ENCODE measurements around the gene ALAS1.

The ALAS1 gene

GRCh38 chr3:52196977-52197376 is 983 bp upstream of the ALAS1 start:
- Histone ChIP-seq H3K9ac (ENCODE audit: low read depth in 1 of 2, low read length in 2 of 2) (peak overlapping the region in 1 of 2 donors; percentile 85), H3K36me3 (ENCODE audit: control insufficient read depth in 1 of 2, insufficient read depth in 2 of 2, low read length in 2 of 2) (peaks cover 0 to 8% of the 10 kb centered on the region in 2 donors), H3K27me3 (ENCODE audit: control insufficient read depth in 1 of 2, insufficient read depth in 2 of 2, low read length in 2 of 2) (no peaks in the 10 kb centered on the region), H3K4me1 (ENCODE audit: control insufficient read depth in 1 of 2, insufficient read depth in 2 of 2, low read length in 2 of 2) (peaks cover 37 to 46% of the 10 kb centered on the region in 2 donors), H3K9me3 (ENCODE audit: control insufficient read depth in 1 of 2, low read length in 2 of 2) (no peaks in the 10 kb centered on the region), H3K27ac (ENCODE audit: low read depth, low read length) (peak overlapping the region; percentile 88), H3K4me3 (ENCODE audit: low read depth in 1 of 2, low read length in 2 of 2) (peak overlapping the region; percentile 90 to 91)

- peaks cover 37 to 48% of the 10 kb centered on the region in 2 donors for H3K4me1 ChIP-seq (ENCODE audit: control insufficient read depth in 1 of 2, insufficient read depth in 2 of 2, low read length in 2 of 2)
- H3K4me3 ChIP-seq (ENCODE audit: low read depth in 1 of 2, low read length in 2 of 2) = peak overlapping the region; percentile 90 to 91
- H3K9me3 ChIP-seq (ENCODE audit: control insufficient read depth in 1 of 2, low read length in 2 of 2) = no peaks in the 10 kb centered on the region
- peak overlapping the region; percentile 71 to 85 for H3K9ac ChIP-seq (ENCODE audit: low read depth in 1 of 2, low read length in 2 of 2)
- H3K36me3 ChIP-seq (ENCODE audit: control insufficient read depth in 1 of 2, insufficient read depth in 2 of 2, low read length in 2 of 2) = peaks cover 3 to 11% of the 10 kb centered on the region in 2 donors
- H3K27ac ChIP-seq (ENCODE audit: low read depth, low read length) = peak overlapping the region; percentile 88
- H3K27me3 ChIP-seq (ENCODE audit: control insufficient read depth in 1 of 2, insufficient read depth in 2 of 2, low read length in 2 of 2) = no peaks in the 10 kb centered on the region
Observed at GRCh38 chr3:52197499-52197841, 490 bp upstream of the ALAS1 start.

GRCh38 chr3:52198643-52199608 is 966 bp downstream of the ALAS1 start:
- Histone ChIP-seq H3K27me3 (ENCODE audit: control insufficient read depth in 1 of 2, insufficient read depth in 2 of 2, low read length in 2 of 2) (no peaks in the 10 kb centered on the region), H3K36me3 (ENCODE audit: control insufficient read depth in 1 of 2, insufficient read depth in 2 of 2, low read length in 2 of 2) (peaks cover 16 to 26% of the 10 kb centered on the region in 2 donors), H3K27ac (ENCODE audit: low read depth, low read length) (peak overlapping the region; percentile 15), H3K9me3 (ENCODE audit: control insufficient read depth in 1 of 2, low read length in 2 of 2) (no peaks in the 10 kb centered on the region), H3K9ac (ENCODE audit: low read depth in 1 of 2, low read length in 2 of 2) (peak overlapping the region; percentile 85 to 95), H3K4me1 (ENCODE audit: control insufficient read depth in 1 of 2, insufficient read depth in 2 of 2, low read length in 2 of 2) (peaks cover 31 to 50% of the 10 kb centered on the region in 2 donors), H3K4me3 (ENCODE audit: low read depth in 1 of 2, low read length in 2 of 2) (peak overlapping the region; percentile 90 to 91)

GRCh38 chr3:52200981-52201679 is 3.2 kb downstream of the ALAS1 start:
- no peak overlapping the region for H3K9ac ChIP-seq (ENCODE audit: low read depth in 1 of 2, low read length in 2 of 2)
- no peaks in the 10 kb centered on the region for H3K9me3 ChIP-seq (ENCODE audit: control insufficient read depth in 1 of 2, low read length in 2 of 2)
- H3K36me3 ChIP-seq (ENCODE audit: control insufficient read depth in 1 of 2, insufficient read depth in 2 of 2, low read length in 2 of 2) = peaks cover 34 to 48% of the 10 kb centered on the region in 2 donors
- no peaks in the 10 kb centered on the region for H3K27me3 ChIP-seq (ENCODE audit: control insufficient read depth in 1 of 2, insufficient read depth in 2 of 2, low read length in 2 of 2)
- H3K4me3 ChIP-seq (ENCODE audit: low read depth in 1 of 2, low read length in 2 of 2) = no peak overlapping the region
- H3K4me1 ChIP-seq (ENCODE audit: control insufficient read depth in 1 of 2, insufficient read depth in 2 of 2, low read length in 2 of 2) = peaks cover 26 to 40% of the 10 kb centered on the region in 2 donors
- no peak overlapping the region for H3K27ac ChIP-seq (ENCODE audit: low read depth, low read length)

GRCh38 chr3:52202384-52203077 is 4.6 kb downstream of the ALAS1 start:
- Histone ChIP-seq H3K9me3 (ENCODE audit: control insufficient read depth in 1 of 2, low read length in 2 of 2) (no peaks in the 10 kb centered on the region), H3K9ac (ENCODE audit: low read depth in 1 of 2, low read length in 2 of 2) (no peak overlapping the region), H3K4me1 (ENCODE audit: control insufficient read depth in 1 of 2, insufficient read depth in 2 of 2, low read length in 2 of 2) (peaks cover 14 to 26% of the 10 kb centered on the region in 2 donors), H3K36me3 (ENCODE audit: control insufficient read depth in 1 of 2, insufficient read depth in 2 of 2, low read length in 2 of 2) (peaks cover 38 to 59% of the 10 kb centered on the region in 2 donors), H3K4me3 (ENCODE audit: low read depth in 1 of 2, low read length in 2 of 2) (no peak overlapping the region), H3K27me3 (ENCODE audit: control insufficient read depth in 1 of 2, insufficient read depth in 2 of 2, low read length in 2 of 2) (no peaks in the 10 kb centered on the region), H3K27ac (ENCODE audit: low read depth, low read length) (no peak overlapping the region)

- Histone ChIP-seq H3K4me1 (ENCODE audit: control insufficient read depth in 1 of 2, insufficient read depth in 2 of 2, low read length in 2 of 2) (peaks cover 8 to 22% of the 10 kb centered on the region in 2 donors), H3K9ac (ENCODE audit: low read depth in 1 of 2, low read length in 2 of 2) (no peak overlapping the region), H3K27me3 (ENCODE audit: control insufficient read depth in 1 of 2, insufficient read depth in 2 of 2, low read length in 2 of 2) (no peaks in the 10 kb centered on the region), H3K4me3 (ENCODE audit: low read depth in 1 of 2, low read length in 2 of 2) (no peak overlapping the region), H3K27ac (ENCODE audit: low read depth, low read length) (no peak overlapping the region), H3K36me3 (ENCODE audit: control insufficient read depth in 1 of 2, insufficient read depth in 2 of 2, low read length in 2 of 2) (peaks cover 48 to 70% of the 10 kb centered on the region in 2 donors), H3K9me3 (ENCODE audit: control insufficient read depth in 1 of 2, low read length in 2 of 2) (no peaks in the 10 kb centered on the region)
Observed at GRCh38 chr3:52203701-52204100, 5.7 kb downstream of the ALAS1 start.

- H3K27ac ChIP-seq (ENCODE audit: low read depth, low read length) = no peak overlapping the region
- H3K9me3 ChIP-seq (ENCODE audit: control insufficient read depth in 1 of 2, low read length in 2 of 2) = no peaks in the 10 kb centered on the region
- H3K4me1 ChIP-seq (ENCODE audit: control insufficient read depth in 1 of 2, insufficient read depth in 2 of 2, low read length in 2 of 2) = peaks cover 0 to 14% of the 10 kb centered on the region in 2 donors
- no peaks in the 10 kb centered on the region for H3K27me3 ChIP-seq (ENCODE audit: control insufficient read depth in 1 of 2, insufficient read depth in 2 of 2, low read length in 2 of 2)
- H3K9ac ChIP-seq (ENCODE audit: low read depth in 1 of 2, low read length in 2 of 2) = no peak overlapping the region
- peaks cover 52 to 78% of the 10 kb centered on the region in 2 donors for H3K36me3 ChIP-seq (ENCODE audit: control insufficient read depth in 1 of 2, insufficient read depth in 2 of 2, low read length in 2 of 2)
- H3K4me3 ChIP-seq (ENCODE audit: low read depth in 1 of 2, low read length in 2 of 2) = no peak overlapping the region
Observed at GRCh38 chr3:52204337-52205073, 6.5 kb downstream of the ALAS1 start.

GRCh38 chr3:52205727-52206372 is 7.9 kb downstream of the ALAS1 start:
- Histone ChIP-seq H3K9ac (ENCODE audit: low read depth in 1 of 2, low read length in 2 of 2) (no peak overlapping the region), H3K27ac (ENCODE audit: low read depth, low read length) (no peak overlapping the region), H3K4me3 (ENCODE audit: low read depth in 1 of 2, low read length in 2 of 2) (no peak overlapping the region), H3K4me1 (ENCODE audit: control insufficient read depth in 1 of 2, insufficient read depth in 2 of 2, low read length in 2 of 2) (peaks cover 0 to 13% of the 10 kb centered on the region in 2 donors), H3K9me3 (ENCODE audit: control insufficient read depth in 1 of 2, low read length in 2 of 2) (no peaks in the 10 kb centered on the region), H3K36me3 (ENCODE audit: control insufficient read depth in 1 of 2, insufficient read depth in 2 of 2, low read length in 2 of 2) (peaks cover 61 to 92% of the 10 kb centered on the region in 2 donors), H3K27me3 (ENCODE audit: control insufficient read depth in 1 of 2, insufficient read depth in 2 of 2, low read length in 2 of 2) (no peaks in the 10 kb centered on the region)

GRCh38 chr3:52208556-52208955 is 10.6 kb downstream of the ALAS1 start:
- peaks cover 67 to 96% of the 10 kb centered on the region in 2 donors for H3K36me3 ChIP-seq (ENCODE audit: control insufficient read depth in 1 of 2, insufficient read depth in 2 of 2, low read length in 2 of 2)
- no peak overlapping the region for H3K4me3 ChIP-seq (ENCODE audit: low read depth in 1 of 2, low read length in 2 of 2)
- no peaks in the 10 kb centered on the region for H3K4me1 ChIP-seq (ENCODE audit: control insufficient read depth in 1 of 2, insufficient read depth in 2 of 2, low read length in 2 of 2)
- H3K9ac ChIP-seq (ENCODE audit: low read depth in 1 of 2, low read length in 2 of 2) = no peak overlapping the region
- no peaks in the 10 kb centered on the region for H3K9me3 ChIP-seq (ENCODE audit: control insufficient read depth in 1 of 2, low read length in 2 of 2)
- H3K27ac ChIP-seq (ENCODE audit: low read depth, low read length) = no peak overlapping the region
- no peaks in the 10 kb centered on the region for H3K27me3 ChIP-seq (ENCODE audit: control insufficient read depth in 1 of 2, insufficient read depth in 2 of 2, low read length in 2 of 2)

Measured in duodenal mucosa (tissue), 2 donors.